ENCODE measurements around the gene CCNB1IP1.

The CCNB1IP1 gene

DNA sequence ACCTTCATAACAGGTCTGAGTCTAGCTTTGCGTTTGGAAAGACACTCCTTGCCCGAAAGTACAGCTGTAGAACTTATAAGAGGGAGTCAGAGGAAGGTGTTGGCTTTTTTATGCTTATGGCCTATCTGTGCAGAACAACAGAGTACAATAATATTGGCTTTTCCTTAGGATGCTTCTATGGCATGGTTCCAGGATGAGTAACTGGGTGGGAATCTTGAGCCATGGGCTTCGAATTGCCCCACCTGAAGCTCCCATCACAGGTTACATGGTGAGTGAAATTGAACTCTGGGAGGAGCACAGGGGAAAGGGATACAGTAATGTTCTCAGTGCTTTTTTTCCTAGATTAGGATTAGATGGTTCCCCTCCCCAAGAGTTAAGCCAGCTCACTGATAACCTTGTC is 23.3 kb upstream of the CCNB1IP1 start:
- no peak overlapping the region for H2AFZ ChIP-seq (ENCODE audit: low read length)
- no peaks in the 10 kb centered on the region for H3K36me3 ChIP-seq (replicated peaks; ENCODE audit: insufficient read depth, low read length)
- no peak overlapping the region for H3K9ac ChIP-seq (ENCODE audit: low read length)
- no peaks in the 10 kb centered on the region for H3K9me3 ChIP-seq (replicated peaks; ENCODE audit: insufficient read depth, low read length)
- H3K79me2 ChIP-seq (ENCODE audit: low read length): no peaks in the 10 kb centered on the region
- no peaks in the 10 kb centered on the region for H3F3A ChIP-seq (ENCODE audit: insufficient read depth, low read length)
- H4K20me1 ChIP-seq (ENCODE audit: insufficient read depth, low read length): no peaks in the 10 kb centered on the region
- DNase-seq: no peak
- H3K27me3 ChIP-seq (replicated peaks; ENCODE audit: insufficient read depth, low read length): no peaks in the 10 kb centered on the region
- TF ChIP-seq EZH2phosphoT487 (IDR thresholded peaks at IDR 0.05; ENCODE audit: low read length) (no peak), EZH2 (optimal IDR thresholded peaks at IDR 0.05; ENCODE audit: low read depth, low read length) (no peak)
- TF ChIP-seq, protein P1, sequence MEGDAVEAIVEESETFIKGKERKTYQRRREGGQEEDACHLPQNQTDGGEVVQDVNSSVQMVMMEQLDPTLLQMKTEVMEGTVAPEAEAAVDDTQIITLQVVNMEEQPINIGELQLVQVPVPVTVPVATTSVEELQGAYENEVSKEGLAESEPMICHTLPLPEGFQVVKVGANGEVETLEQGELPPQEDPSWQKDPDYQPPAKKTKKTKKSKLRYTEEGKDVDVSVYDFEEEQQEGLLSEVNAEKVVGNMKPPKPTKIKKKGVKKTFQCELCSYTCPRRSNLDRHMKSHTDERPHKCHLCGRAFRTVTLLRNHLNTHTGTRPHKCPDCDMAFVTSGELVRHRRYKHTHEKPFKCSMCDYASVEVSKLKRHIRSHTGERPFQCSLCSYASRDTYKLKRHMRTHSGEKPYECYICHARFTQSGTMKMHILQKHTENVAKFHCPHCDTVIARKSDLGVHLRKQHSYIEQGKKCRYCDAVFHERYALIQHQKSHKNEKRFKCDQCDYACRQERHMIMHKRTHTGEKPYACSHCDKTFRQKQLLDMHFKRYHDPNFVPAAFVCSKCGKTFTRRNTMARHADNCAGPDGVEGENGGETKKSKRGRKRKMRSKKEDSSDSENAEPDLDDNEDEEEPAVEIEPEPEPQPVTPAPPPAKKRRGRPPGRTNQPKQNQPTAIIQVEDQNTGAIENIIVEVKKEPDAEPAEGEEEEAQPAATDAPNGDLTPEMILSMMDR (IDR thresholded peaks at IDR 0.05; ENCODE audit: low read length): no peak
- no peaks in the 10 kb centered on the region for H3K9me2 ChIP-seq (replicated peaks; ENCODE audit: insufficient read depth, low read length)
- no peaks in the 10 kb centered on the region for H3K4me1 ChIP-seq (ENCODE audit: low read length)
- H3K4me3 ChIP-seq (ENCODE audit: low read length): no peak overlapping the region
- no peak overlapping the region for H3K4me2 ChIP-seq (ENCODE audit: low read depth, low read length)
- no peak overlapping the region for H3K27ac ChIP-seq (ENCODE audit: low read length)

DNA sequence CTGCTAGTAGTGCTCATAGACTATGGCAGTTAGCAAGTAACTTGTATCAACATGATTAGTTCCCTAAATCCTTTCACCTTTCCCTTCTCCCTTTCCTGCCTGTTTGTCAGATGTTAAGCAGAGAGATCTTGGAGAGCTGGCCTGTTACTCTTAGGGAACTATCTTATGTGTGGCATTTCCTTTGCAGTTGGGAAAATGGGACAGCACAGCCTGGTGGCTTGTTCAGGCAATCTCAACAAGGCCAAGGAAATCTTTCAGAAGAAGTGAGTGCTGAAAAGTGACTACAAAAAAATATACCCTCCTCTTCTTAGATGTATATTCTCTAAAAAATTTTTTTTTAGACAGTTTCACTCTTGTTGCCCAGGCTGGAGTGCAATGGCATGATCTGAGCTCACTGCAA is 17.8 kb upstream of the CCNB1IP1 start:
- H4K20me1 ChIP-seq (ENCODE audit: insufficient read depth, low read length): no peaks in the 10 kb centered on the region
- no peaks in the 10 kb centered on the region; the same call in 1 of the 2 replicates for H3K36me3 ChIP-seq (replicated peaks; ENCODE audit: insufficient read depth, low read length)
- H3K79me2 ChIP-seq (ENCODE audit: low read length): no peaks in the 10 kb centered on the region
- no peaks in the 10 kb centered on the region for H3K4me1 ChIP-seq (ENCODE audit: low read length)
- H3K9ac ChIP-seq (ENCODE audit: low read length): no peak overlapping the region
- no peak overlapping the region for H3K4me2 ChIP-seq (ENCODE audit: low read depth, low read length)
- H3K4me3 ChIP-seq (ENCODE audit: low read length): no peak overlapping the region
- H3F3A ChIP-seq (ENCODE audit: insufficient read depth, low read length): no peaks in the 10 kb centered on the region
- TF ChIP-seq EZH2phosphoT487 (IDR thresholded peaks at IDR 0.05; ENCODE audit: low read length) (no peak), EZH2 (optimal IDR thresholded peaks at IDR 0.05; ENCODE audit: low read depth, low read length) (no peak)
- TF ChIP-seq, protein P1 (IDR thresholded peaks at IDR 0.05; ENCODE audit: low read length): peak; percentile 14
- no peaks in the 10 kb centered on the region for H3K27me3 ChIP-seq (replicated peaks; ENCODE audit: insufficient read depth, low read length)
- H3K9me3 ChIP-seq (replicated peaks; ENCODE audit: insufficient read depth, low read length): no peaks in the 10 kb centered on the region
- DNase-seq: no peak
- H3K27ac ChIP-seq (ENCODE audit: low read length): no peak overlapping the region
- no peaks in the 10 kb centered on the region for H3K9me2 ChIP-seq (replicated peaks; ENCODE audit: insufficient read depth, low read length)
- H2AFZ ChIP-seq (ENCODE audit: low read length): no peak overlapping the region

DNA sequence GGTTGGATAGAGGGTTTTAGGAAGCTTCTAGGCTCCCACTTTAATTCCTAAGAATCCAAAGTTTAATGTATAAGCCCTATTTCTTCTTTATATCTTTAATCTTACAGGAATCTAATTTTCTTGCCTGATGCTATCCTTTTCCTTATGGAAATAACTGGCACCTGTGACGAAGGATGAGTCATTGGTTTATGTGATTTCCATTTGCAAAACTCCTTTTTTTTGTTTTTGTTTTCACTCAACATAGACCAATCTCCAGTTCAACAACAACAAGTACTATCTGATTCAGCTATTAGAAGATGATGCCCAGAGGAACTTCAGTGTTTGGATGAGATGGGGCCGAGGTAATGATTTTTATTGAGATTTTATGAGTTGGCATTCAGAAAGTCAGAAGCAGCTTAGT is 17.2 kb upstream of the CCNB1IP1 start:
- H3K9me2 ChIP-seq (replicated peaks; ENCODE audit: insufficient read depth, low read length): no peaks in the 10 kb centered on the region
- no peak for TF ChIP-seq EZH2phosphoT487 (IDR thresholded peaks at IDR 0.05; ENCODE audit: low read length)
- TF ChIP-seq, protein P1 (IDR thresholded peaks at IDR 0.05; ENCODE audit: low read length): no peak
- TF ChIP-seq EZH2 (optimal IDR thresholded peaks at IDR 0.05; ENCODE audit: low read depth, low read length): no peak

More for the DNA sequence above, 17.2 kb upstream of the CCNB1IP1 start:
- no peaks in the 10 kb centered on the region; the same call in 1 of the 2 replicates for H3K36me3 ChIP-seq (replicated peaks; ENCODE audit: insufficient read depth, low read length)
- no peak overlapping the region for H3K27ac ChIP-seq (ENCODE audit: low read length)
- DNase-seq: no peak
- H3K27me3 ChIP-seq (replicated peaks; ENCODE audit: insufficient read depth, low read length): no peaks in the 10 kb centered on the region
- no peaks in the 10 kb centered on the region for H3K4me1 ChIP-seq (ENCODE audit: low read length)
- no peak overlapping the region for H3K4me3 ChIP-seq (ENCODE audit: low read length)
- H2AFZ ChIP-seq (ENCODE audit: low read length): no peak overlapping the region
- no peaks in the 10 kb centered on the region for H3K9me3 ChIP-seq (replicated peaks; ENCODE audit: insufficient read depth, low read length)
- no peak overlapping the region for H3K4me2 ChIP-seq (ENCODE audit: low read depth, low read length)
- H3K9ac ChIP-seq (ENCODE audit: low read length): no peak overlapping the region
- no peaks in the 10 kb centered on the region for H3K79me2 ChIP-seq (ENCODE audit: low read length)
- H3F3A ChIP-seq (ENCODE audit: insufficient read depth, low read length): no peaks in the 10 kb centered on the region
- no peaks in the 10 kb centered on the region for H4K20me1 ChIP-seq (ENCODE audit: insufficient read depth, low read length)
